Activated CD4-positive, CD25-positive, alpha-beta regulatory T cell (primary cell): ENCODE results near the gene NGEF.

Experiments
- DNase-seq, 4 experiments: peaks; one replicate each; lab custom pipeline; 2025; lab: John Stamatoyannopoulos, UW

NGEF gene

GRCh38 chr2:233044974-233045605 lies 32.0 kb upstream of the NGEF start:
- no peak for DNase-seq

- no peak for DNase-seq
Observed at GRCh38 chr2:233042549-233042948, 29.5 kb upstream of the NGEF start.

DNA sequence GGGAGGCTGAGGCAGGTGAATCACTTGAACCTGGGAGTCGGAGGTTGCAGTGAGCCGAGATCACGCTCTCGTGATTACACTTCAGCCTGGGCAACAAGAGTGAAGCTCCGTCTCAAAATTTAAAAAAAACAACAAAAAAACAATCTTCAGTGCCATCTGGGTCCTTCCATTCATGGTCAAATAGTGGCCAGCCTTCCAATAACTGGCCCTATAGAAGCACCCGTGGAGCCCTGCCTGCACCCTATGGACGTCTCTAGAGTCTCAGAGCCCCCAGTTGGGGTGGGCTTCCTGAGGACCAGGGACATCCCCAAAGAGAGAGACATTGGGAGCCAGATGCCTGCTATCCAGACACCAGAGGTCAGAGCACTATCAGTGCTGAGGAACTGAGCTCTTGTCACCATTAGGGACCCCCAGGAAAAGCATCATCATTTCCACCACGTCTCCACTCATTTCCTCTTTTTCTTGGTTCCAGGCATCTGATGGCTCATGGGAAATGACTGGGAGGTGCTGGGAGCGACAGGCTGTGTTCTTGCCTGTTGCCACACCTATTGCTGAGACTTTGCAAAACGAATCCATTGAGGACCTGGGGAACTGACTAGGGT lies 28.8 kb upstream of the NGEF start:
- DNase-seq, result no peak

DNA sequence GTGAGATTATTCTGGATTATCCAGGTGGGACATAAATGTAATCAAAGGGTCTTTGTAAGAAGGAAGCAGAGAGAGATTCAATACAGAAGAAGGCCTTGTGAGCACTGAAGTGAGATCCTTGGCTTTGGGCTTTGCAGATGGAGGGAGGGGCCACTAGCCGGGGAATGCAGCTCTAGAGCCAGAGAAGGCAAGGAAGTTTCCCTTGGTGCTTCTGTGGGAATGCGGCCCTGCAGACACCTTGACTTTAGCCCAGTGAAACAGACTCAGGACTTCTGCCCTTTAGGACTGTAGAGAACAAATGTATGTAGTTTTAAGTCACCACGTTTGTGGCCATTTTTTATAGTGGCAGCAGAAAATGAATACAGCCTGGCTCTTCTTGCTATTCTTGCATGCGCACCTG lies 27.5 kb upstream of the NGEF start:
- no peak for DNase-seq

DNA sequence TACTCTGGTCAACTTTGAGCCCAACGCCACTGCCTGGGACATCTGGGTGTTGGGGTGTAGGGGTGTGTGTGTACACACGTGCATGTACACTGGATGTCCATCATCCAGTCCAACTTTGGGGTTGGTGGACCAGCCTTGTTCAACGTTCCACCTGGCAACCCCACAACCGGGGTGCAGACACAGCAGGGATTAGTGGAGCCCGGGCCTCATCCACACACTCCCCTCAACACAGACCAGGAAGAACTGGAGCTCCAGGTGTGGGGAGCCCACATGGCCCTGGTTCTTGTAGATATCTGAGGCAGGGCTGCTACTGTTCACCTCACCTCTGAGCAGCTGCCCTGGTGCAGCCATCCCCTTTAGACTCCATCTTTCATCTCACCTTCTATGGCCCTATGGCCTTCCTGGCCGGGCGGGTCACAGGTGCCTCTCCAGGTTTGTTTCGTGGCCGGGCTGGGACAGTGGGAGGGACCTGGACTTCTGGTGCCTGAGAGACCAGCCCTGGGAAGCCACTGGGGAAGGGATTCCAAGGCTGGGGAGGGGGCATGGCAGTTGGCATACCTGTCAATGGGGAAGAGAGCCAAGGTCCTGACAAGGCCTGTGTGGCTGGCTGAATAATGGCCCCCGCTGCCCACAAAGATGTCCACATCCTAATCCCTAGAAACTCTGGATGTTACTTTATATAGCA lies 26.9 kb upstream of the NGEF start:
- no peak for DNase-seq

- no peak for DNase-seq
Observed at GRCh38 chr2:233039212-233039845, 26.3 kb upstream of the NGEF start.

DNA sequence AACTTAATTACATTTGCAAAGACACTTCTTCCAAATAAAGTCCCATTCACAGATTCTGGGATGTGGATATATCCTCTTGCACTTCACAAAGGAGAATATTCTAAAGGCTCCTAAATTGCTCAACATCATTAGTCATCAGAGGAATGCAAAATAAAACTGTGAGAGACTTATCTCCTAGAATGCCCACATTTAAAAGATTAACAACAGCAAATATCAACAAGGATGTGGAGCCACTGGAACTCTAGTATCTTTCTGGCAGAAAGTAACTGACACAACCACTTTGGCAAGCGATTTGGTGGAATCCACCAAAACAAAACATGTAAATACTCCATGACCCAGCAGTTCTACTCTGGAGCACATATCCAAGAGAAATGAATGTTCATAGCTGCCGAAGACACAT lies 24.0 kb upstream of the NGEF start:
- no peak for DNase-seq

- DNase-seq, result no peak
Observed at GRCh38 chr2:233036162-233036838, 23.2 kb upstream of the NGEF start.

DNA sequence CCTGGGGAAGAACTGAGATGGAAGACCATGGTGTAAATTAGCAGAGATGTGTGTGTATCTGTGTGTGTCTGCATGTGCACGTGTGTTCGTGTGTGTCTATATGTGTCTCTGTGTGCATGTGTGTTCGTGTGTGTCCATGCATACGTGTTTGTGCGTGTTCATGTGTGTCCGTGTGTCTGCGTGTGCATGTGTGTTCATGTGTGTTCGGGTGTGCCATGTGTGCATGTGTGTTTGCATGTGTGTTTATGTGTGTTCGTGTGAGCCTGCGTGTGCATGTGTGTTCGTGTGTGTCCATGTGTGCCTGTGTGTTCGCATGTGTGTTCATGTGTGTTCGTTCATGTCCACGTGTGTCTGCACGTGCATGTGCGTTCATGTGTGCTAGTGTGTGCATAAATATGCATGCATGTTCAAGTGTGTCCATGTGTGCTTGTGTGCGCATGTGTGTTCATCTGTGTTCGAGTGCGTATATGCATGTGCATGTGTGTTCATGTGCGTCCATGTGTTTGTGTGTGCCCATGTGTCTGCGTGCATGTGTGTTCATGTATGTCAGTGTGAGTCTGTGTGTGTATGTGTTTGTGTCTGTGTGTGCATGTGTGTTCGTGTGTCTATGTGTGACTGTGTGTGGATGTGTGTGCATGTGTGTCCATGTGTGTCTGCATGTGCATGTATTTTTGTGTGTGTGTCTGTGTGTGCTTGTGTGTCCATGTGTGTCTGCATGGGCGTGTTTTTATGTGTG lies 22.5 kb upstream of the NGEF start:
- DNase-seq, result no peak

- DNase-seq, result no peak
Observed at GRCh38 chr2:233034091-233034882, 21.2 kb upstream of the NGEF start.

- no peak for DNase-seq
Observed at GRCh38 chr2:233033672-233034071, 20.6 kb upstream of the NGEF start.

DNA sequence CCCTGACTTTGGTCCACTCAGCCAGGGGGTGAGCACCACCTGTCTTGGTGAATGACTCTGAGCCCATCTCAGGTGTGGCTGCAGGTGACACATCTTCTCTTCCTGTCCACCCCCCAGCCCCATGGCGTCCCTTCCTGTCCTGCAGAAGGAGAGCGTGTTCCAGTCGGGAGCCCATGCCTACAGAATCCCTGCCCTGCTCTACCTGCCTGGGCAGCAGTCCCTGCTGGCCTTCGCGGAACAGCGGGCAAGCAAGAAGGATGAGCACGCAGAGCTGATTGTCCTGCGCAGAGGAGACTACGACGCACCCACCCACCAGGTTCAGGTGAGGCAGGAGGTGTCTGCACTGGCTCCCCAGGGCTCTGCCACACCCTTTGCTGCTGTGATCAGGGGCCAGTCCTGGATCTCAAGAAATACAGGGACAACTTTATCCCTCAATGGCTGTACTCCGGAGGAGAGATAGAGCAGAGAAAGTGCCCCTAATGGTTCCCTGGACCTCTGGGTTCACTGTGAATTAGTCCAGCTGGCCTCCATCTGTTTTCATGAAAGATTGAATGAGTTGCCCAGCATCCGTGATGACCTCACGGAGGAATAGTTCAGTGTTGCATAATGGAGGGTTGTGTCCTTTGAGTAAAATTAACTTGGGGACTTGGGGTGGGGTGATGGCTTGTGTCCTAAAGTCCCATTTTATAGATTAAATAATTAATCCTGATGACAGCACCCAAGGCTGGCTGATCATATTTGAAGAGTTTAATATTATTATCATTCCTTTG lies 19.7 kb upstream of the NGEF start, which contains the start of gene NEU2:
NEU2 (plus strand) TSS at position 122 of the 770 bp plus-strand sequence; CDS start at position 122, 0 bp downstream.
- no peak for DNase-seq

GRCh38 chr2:233031556-233032500 lies 18.8 kb upstream of the NGEF start:
- no peak for DNase-seq

DNA sequence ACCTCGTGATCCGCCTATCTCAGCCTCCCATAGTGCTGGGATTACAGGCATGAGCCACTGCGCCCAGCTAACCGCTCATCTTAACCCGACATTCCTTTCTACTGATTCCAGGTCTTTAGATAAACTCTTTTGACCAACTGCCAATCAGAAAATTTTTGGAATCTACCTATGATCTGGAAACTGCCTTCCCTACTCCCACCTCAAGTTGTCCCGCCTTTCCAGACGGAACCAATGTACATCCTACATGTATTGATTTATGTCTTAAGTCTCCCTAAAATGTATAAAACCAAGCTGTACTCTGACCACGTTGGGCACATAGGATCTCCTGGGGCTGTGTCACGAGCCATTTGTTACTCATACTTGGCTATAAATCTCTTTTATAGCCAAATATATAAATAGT lies 16.3 kb upstream of the NGEF start:
- no peak for DNase-seq

DNA sequence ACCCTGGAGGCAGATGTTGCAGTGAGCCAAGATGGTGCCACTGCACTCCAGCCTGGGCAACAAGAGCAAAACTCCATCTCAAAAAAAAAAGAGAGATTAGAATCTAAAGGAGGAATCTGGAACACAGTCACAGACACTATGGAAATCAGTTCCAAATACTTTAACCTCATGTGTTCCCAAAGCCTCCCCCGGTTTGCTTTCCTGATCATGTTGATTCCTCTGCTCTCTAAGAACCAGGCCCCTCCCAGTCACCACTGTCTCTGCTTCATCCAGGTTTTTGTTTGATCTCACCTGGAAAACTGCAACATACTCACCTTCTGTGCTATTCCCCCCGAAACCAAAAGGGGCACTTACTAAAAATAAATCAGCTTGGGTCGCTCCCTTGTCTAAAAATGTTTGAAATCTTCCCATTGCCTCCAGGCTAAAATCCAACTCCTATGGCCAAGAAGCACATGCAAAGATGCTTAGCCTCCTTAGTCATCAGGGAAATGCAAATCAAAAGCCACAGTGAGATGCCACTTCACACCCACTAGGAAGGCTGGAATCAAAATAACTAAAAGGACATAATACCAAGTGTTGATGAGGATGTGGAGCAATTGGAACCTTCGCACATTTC lies 13.2 kb upstream of the NGEF start:
- no peak for DNase-seq

- no peak for DNase-seq
Observed at GRCh38 chr2:233025706-233026105, 12.7 kb upstream of the NGEF start.

DNA sequence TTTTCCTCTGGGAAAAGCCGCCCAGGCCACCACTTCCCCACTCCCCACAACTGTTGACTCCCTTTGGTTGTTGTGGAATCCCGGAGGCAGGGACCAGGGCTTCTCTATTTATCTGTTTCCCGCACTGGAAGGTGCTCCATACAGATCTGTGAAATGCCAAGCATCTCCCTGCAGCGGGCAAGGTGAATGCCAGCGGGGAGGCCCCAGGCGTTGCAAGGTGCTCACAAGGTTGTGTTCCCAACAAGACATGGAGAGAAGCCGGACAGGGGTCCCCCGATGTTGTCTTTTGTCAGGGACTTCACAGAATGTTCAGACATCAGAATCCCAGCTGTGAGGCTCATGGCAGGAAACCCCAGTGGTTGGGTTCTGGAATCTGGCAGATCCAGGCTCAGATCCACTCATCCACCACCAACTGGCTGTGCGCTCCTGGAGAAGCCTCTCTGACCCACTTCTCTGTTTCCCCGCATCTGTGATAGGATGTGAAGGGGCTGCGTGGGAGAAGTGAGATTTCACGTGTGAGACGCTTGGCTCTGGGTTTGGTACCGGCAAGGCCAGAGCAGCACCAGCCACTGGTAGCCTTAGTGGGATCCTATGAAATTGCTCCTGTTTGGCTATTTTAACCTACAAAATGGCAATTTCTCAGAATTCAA lies 10.8 kb upstream of the NGEF start:
- no peak for DNase-seq
